A549 (cell line): ENCODE measurements around the gene MAP4K4.

Experiments
- HMGXB4 ChIP-seq: fragments of 250-450 bp; sonication (Bioruptor Pico); IDR thresholded peaks from 2 replicates; pipeline ENCODE4 v1.5.0; 2021; ENCODE audit warnings: mild to moderate bottlenecking, moderate library complexity, borderline replicate concordance
- TF ChIP-seq, protein P1 (sequence below): fragments of >200 bp; sonication (Bioruptor Twin); formaldehyde crosslinking; IDR thresholded peaks from 3 replicates; pipeline ENCODE4 v1.5.1; 2016

- TF ChIP-seq HMGXB4 (CRISPR knock-in tag) = no peak
- TF ChIP-seq, protein P1, sequence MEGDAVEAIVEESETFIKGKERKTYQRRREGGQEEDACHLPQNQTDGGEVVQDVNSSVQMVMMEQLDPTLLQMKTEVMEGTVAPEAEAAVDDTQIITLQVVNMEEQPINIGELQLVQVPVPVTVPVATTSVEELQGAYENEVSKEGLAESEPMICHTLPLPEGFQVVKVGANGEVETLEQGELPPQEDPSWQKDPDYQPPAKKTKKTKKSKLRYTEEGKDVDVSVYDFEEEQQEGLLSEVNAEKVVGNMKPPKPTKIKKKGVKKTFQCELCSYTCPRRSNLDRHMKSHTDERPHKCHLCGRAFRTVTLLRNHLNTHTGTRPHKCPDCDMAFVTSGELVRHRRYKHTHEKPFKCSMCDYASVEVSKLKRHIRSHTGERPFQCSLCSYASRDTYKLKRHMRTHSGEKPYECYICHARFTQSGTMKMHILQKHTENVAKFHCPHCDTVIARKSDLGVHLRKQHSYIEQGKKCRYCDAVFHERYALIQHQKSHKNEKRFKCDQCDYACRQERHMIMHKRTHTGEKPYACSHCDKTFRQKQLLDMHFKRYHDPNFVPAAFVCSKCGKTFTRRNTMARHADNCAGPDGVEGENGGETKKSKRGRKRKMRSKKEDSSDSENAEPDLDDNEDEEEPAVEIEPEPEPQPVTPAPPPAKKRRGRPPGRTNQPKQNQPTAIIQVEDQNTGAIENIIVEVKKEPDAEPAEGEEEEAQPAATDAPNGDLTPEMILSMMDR = no peak
Observed at GRCh38 chr2:101779190-101779589, 81.7 kb downstream of the MAP4K4 start.
